Adrenal gland (tissue), 5 donors: ENCODE results near the gene INPP4A.

Source experiments
- CTCF ChIP-seq, 6 experiments: fragments of 450-650 bp in 4 of 6; fragments of 200-600 bp in 2 of 6; sonication (generic) in 1 of 6; IDR thresholded peaks; 1 replicate in 5 of 6; 2 replicates in 1 of 6; pipeline versions ENCODE4 v1.5.1 to v1.8.0; 2016 to 2021; ENCODE audit warnings: antibody characterized with exemption in 6 of 6, mild to moderate bottlenecking in 2 of 6, moderate library complexity in 1 of 6
- POLR2A ChIP-seq, 2 donors: fragments of 450-650 bp; IDR thresholded peaks; one replicate each; pipeline ENCODE4 v1.6.1; 2017; ENCODE audit warnings: antibody characterized with exemption in 2 of 2, mild to moderate bottlenecking in 2 of 2, moderate library complexity in 1 of 2
- donor health status: DM: no; HTN: no; CAD: no.

- TF ChIP-seq CTCF (IDR thresholded peaks at IDR 0.05) (no peak), POLR2A (IDR thresholded peaks at IDR 0.05) (no peak)
Measured at GRCh38 chr2:98478907-98479306, 34.2 kb downstream of the INPP4A start.
